ENCODE measurements around the gene UBE3A.
A peak's percentile ranks its signal among the peaks of the same experiment; 100 is the strongest.

UBE3A gene

GRCh38 chr15:25342629-25343028, 96.2 kb downstream of the UBE3A start:
- H3K4me3 ChIP-seq (ENCODE audit: low read depth, low read length), result no peak overlapping the region
- no peak for TF ChIP-seq CTCF (IDR thresholded peaks at IDR 0.05; ENCODE audit: low read depth, low read length, missing control alignments)
- DNase-seq (ENCODE audit: low read depth), result no peak
- in situ Hi-C loops (cut with HindIII; ENCODE audit: low sequenced_read_pairs), result no loop called here

- no peak for DNase-seq (ENCODE audit: low read depth)
- in situ Hi-C loops (cut with HindIII; ENCODE audit: low sequenced_read_pairs), result no loop called here
- TF ChIP-seq CTCF (IDR thresholded peaks at IDR 0.05; ENCODE audit: low read depth, low read length, missing control alignments), result no peak
- no peak overlapping the region for H3K4me3 ChIP-seq (ENCODE audit: low read depth, low read length)
Observed at GRCh38 chr15:25339431-25339830, 99.4 kb downstream of the UBE3A start.

GRCh38 chr15:25335279-25335678, 103.5 kb downstream of the UBE3A start:
- no peak for DNase-seq (ENCODE audit: low read depth)
- no peak for TF ChIP-seq CTCF (IDR thresholded peaks at IDR 0.05; ENCODE audit: low read depth, low read length, missing control alignments)
- in situ Hi-C loops (cut with HindIII; ENCODE audit: low sequenced_read_pairs), result no loop called here
- H3K4me3 ChIP-seq (ENCODE audit: low read depth, low read length), result no peak overlapping the region

- in situ Hi-C loops (cut with HindIII; ENCODE audit: low sequenced_read_pairs), result no loop called here
- no peak for TF ChIP-seq CTCF (IDR thresholded peaks at IDR 0.05; ENCODE audit: low read depth, low read length, missing control alignments)
- DNase-seq (ENCODE audit: low read depth), result peak; percentile 24
- H3K4me3 ChIP-seq (ENCODE audit: low read depth, low read length), result no peak overlapping the region
Observed at GRCh38 chr15:25333049-25333448, 105.8 kb downstream of the UBE3A start.

GRCh38 chr15:25332306-25332705, 106.5 kb downstream of the UBE3A start:
- H3K4me3 ChIP-seq (ENCODE audit: low read depth, low read length), result no peak overlapping the region
- no peak for DNase-seq (ENCODE audit: low read depth)
- in situ Hi-C loops (cut with HindIII; ENCODE audit: low sequenced_read_pairs), result no loop called here
- no peak for TF ChIP-seq CTCF (IDR thresholded peaks at IDR 0.05; ENCODE audit: low read depth, low read length, missing control alignments)

GRCh38 chr15:25331860-25332259, 107.0 kb downstream of the UBE3A start:
- no peak for TF ChIP-seq CTCF (IDR thresholded peaks at IDR 0.05; ENCODE audit: low read depth, low read length, missing control alignments)
- H3K4me3 ChIP-seq (ENCODE audit: low read depth, low read length), result no peak overlapping the region
- no peak for DNase-seq (ENCODE audit: low read depth)

GRCh38 chr15:25331404-25331803, 107.4 kb downstream of the UBE3A start:
- TF ChIP-seq CTCF (IDR thresholded peaks at IDR 0.05; ENCODE audit: low read depth, low read length, missing control alignments), result no peak
- no peak for DNase-seq (ENCODE audit: low read depth)
- no peak overlapping the region for H3K4me3 ChIP-seq (ENCODE audit: low read depth, low read length)
- in situ Hi-C loops (cut with HindIII; ENCODE audit: low sequenced_read_pairs), result no loop called here

More at GRCh38 chr15:25331860-25332259, 107.0 kb downstream of the UBE3A start:
- in situ Hi-C loops (cut with HindIII; ENCODE audit: low sequenced_read_pairs), result no loop called here
